Measurements from ENCODE around the gene TRIM17. TPM values are rescaled to one million over a fixed set of nuclear protein-coding genes. Genes with fewer than 3 reads are reported as not detected.

Gene TRIM17
- total RNA-seq, 2 experiments from 2014 or later, result 0.13 TPM; not detected in 1

DNA sequence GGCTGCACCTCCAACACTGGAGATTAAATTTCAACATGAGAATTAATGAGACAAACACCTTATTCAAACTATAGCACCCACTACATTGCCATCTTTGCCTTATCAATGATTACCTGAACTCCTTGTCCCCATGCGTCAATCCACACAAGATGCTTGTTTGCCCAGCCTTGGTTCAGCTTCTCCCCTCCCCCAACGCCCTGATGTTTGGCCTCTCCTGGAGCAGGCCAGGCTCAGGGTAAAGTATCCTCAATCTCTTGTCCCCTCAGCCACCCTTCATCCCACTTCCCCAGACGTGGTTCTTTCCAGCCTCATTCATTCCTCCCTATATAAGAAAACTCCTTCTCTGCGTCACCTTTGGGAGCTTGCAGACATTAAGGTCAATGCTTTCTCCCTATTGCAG lies 11.8 kb upstream of the TRIM17 start:
- no peak overlapping the region for H3K4me2 ChIP-seq (ENCODE audit: low read length)
- H3K9me2 ChIP-seq (ENCODE audit: insufficient read depth, low read length), result no peaks in the 10 kb centered on the region
- no peaks in the 10 kb centered on the region for H3K4me1 ChIP-seq (ENCODE audit: insufficient read depth, low read length, poor library complexity, severe bottlenecking)
- H4K20me1 ChIP-seq (ENCODE audit: insufficient read depth, low read length), result no peaks in the 10 kb centered on the region; the same call in 1 of the 2 replicates
- H3K9me3 ChIP-seq (ENCODE audit: low read length), result no peaks in the 10 kb centered on the region
- no peak for DNase-seq (ENCODE audit: low spot score)
- no peaks in the 10 kb centered on the region for H3K36me3 ChIP-seq (ENCODE audit: insufficient read depth, low read length)
- H3K27ac ChIP-seq (ENCODE audit: low read depth, low read length, poor library complexity, severe bottlenecking), result no peak overlapping the region
- CTCF ChIA-PET (ENCODE audit: unreplicated experiment), result interaction anchor here (0.6 kb wide), 1 partner anchor 22 kb away, joined by 3 read pairs; the partner anchor contains the start of gene TRIM11
- POLR2A ChIA-PET, result no interaction called here
- H2AFZ ChIP-seq (ENCODE audit: low read length), result no peak overlapping the region
- intact Hi-C loops (cut with micrococcal nuclease; ENCODE audit: unreplicated experiment), result no loop called here
- no peaks in the 10 kb centered on the region for H3K79me2 ChIP-seq (ENCODE audit: insufficient read depth, low read depth, low read length)
- TF ChIP-seq, protein P1, sequence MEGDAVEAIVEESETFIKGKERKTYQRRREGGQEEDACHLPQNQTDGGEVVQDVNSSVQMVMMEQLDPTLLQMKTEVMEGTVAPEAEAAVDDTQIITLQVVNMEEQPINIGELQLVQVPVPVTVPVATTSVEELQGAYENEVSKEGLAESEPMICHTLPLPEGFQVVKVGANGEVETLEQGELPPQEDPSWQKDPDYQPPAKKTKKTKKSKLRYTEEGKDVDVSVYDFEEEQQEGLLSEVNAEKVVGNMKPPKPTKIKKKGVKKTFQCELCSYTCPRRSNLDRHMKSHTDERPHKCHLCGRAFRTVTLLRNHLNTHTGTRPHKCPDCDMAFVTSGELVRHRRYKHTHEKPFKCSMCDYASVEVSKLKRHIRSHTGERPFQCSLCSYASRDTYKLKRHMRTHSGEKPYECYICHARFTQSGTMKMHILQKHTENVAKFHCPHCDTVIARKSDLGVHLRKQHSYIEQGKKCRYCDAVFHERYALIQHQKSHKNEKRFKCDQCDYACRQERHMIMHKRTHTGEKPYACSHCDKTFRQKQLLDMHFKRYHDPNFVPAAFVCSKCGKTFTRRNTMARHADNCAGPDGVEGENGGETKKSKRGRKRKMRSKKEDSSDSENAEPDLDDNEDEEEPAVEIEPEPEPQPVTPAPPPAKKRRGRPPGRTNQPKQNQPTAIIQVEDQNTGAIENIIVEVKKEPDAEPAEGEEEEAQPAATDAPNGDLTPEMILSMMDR (conservative IDR thresholded peaks at IDR 0.05; ENCODE audit: low read length), result no peak
- TF ChIP-seq EZH2phosphoT487 (IDR thresholded peaks at IDR 0.05; ENCODE audit: borderline replicate concordance, low read depth, low read length), result no peak
- H3K4me3 ChIP-seq (ENCODE audit: low read depth, low read length, poor library complexity, severe bottlenecking), result no peak overlapping the region
- no TSS peak for BruUV-seq (replicated peaks)

DNA sequence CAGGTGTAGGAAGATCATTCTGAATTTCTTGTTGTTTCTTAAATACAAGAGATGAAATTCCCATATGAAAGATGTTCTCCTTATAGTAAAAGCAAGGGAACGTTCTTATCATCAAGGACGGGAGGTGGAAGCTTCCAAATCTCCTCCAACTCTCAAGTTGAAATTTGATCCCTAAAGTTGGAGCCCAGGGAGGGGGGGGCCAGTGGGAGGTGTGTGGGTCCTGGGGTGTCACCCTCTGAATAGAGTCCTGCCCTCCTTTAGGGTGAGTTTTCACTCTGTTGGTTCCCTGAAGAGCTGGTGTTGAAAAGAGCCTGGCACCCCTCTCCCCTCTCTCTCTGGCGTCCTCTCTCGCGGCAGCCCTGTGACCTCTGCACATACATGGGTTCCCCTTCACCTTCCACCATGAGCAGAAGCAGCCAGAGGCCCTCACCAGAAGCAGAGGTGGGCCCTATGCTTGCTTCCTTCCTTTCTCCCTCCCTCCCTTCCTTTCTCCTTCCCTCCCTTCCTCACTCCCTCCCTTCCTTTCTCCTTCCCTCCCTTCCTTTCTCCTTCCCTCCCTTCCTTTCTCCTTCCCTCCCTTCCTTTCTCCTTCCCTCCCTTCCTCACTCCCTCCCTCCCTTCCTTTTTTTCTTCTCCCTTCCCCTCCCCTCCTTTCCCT lies 10.0 kb upstream of the TRIM17 start:
- Histone ChIP-seq H2AFZ (ENCODE audit: low read length) (no peak overlapping the region), H3K79me2 (ENCODE audit: insufficient read depth, low read depth, low read length) (no peaks in the 10 kb centered on the region), H3K4me2 (ENCODE audit: low read length) (no peak overlapping the region), H3K9me3 (ENCODE audit: low read length) (no peaks in the 10 kb centered on the region), H3K36me3 (ENCODE audit: insufficient read depth, low read length) (no peaks in the 10 kb centered on the region), H3K27ac (ENCODE audit: low read depth, low read length, poor library complexity, severe bottlenecking) (no peak overlapping the region), H3K9me2 (ENCODE audit: insufficient read depth, low read length) (no peaks in the 10 kb centered on the region), H3K4me1 (ENCODE audit: insufficient read depth, low read length, poor library complexity, severe bottlenecking) (no peaks in the 10 kb centered on the region), H3K4me3 (ENCODE audit: low read depth, low read length, poor library complexity, severe bottlenecking) (no peak overlapping the region), H4K20me1 (ENCODE audit: insufficient read depth, low read length) (no peaks in the 10 kb centered on the region; the same call in 1 of the 2 replicates)
- DNase-seq (ENCODE audit: low spot score), result no peak
- intact Hi-C loops (cut with micrococcal nuclease; ENCODE audit: unreplicated experiment), result no loop called here
- BruUV-seq (replicated peaks), result no TSS peak
- ChIA-PET CTCF (ENCODE audit: unreplicated experiment) (no interaction called here), POLR2A (no interaction called here)
- TF ChIP-seq, protein P1 (conservative IDR thresholded peaks at IDR 0.05; ENCODE audit: low read length), result no peak
- no peak for TF ChIP-seq EZH2phosphoT487 (IDR thresholded peaks at IDR 0.05; ENCODE audit: borderline replicate concordance, low read depth, low read length)
